C4-2B (cell line): ENCODE measurements around the gene WFS1.

Source experiments
- H3K27ac ChIP-seq: fragments of 450-650 bp; 2 replicates; pipeline ENCODE4 v1.5.1; 2017
- ZFX ChIP-seq: fragments of 450-650 bp; IDR thresholded peaks from 2 replicates; pipeline ENCODE4 v1.6.1; 2017
- TF ChIP-seq, protein P1 (sequence below): fragments of 450-650 bp; conservative IDR thresholded peaks from 2 replicates; pipeline ENCODE4 v1.5.1; 2017; ENCODE audit warnings: mild to moderate bottlenecking

The WFS1 gene

GRCh38 chr4:6253961-6254360 lies 15.7 kb upstream of the WFS1 start:
- no peak for TF ChIP-seq ZFX
- TF ChIP-seq, protein P1, sequence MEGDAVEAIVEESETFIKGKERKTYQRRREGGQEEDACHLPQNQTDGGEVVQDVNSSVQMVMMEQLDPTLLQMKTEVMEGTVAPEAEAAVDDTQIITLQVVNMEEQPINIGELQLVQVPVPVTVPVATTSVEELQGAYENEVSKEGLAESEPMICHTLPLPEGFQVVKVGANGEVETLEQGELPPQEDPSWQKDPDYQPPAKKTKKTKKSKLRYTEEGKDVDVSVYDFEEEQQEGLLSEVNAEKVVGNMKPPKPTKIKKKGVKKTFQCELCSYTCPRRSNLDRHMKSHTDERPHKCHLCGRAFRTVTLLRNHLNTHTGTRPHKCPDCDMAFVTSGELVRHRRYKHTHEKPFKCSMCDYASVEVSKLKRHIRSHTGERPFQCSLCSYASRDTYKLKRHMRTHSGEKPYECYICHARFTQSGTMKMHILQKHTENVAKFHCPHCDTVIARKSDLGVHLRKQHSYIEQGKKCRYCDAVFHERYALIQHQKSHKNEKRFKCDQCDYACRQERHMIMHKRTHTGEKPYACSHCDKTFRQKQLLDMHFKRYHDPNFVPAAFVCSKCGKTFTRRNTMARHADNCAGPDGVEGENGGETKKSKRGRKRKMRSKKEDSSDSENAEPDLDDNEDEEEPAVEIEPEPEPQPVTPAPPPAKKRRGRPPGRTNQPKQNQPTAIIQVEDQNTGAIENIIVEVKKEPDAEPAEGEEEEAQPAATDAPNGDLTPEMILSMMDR = no peak
- no peak overlapping the region for H3K27ac ChIP-seq

- no peak for TF ChIP-seq ZFX
- TF ChIP-seq, protein P1 = no peak
- H3K27ac ChIP-seq = no peak overlapping the region
Observed at GRCh38 chr4:6256141-6256540, 13.5 kb upstream of the WFS1 start.

- TF ChIP-seq, protein P1 = no peak
- no peak for TF ChIP-seq ZFX
- no peak overlapping the region for H3K27ac ChIP-seq
Observed at GRCh38 chr4:6257247-6258025, 12.2 kb upstream of the WFS1 start.

DNA sequence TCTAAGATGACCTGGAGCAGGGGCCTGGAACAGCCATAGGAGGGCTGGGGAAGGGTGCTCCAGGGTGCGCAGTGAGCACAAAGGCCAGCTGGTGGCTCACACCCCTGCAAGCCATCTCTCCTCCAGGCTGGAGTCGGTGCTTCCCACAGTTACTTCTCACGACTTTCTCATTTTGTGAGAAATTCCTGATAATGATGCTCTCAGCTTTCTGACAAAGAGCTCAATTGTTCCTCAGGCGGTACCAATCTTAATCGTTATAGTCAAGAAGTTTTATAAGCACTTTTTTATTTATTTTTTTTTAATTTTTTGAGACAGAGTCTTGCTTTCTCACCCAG lies 11.7 kb upstream of the WFS1 start:
- TF ChIP-seq, protein P1 = no peak
- no peak for TF ChIP-seq ZFX
- no peak overlapping the region for H3K27ac ChIP-seq

- TF ChIP-seq, protein P1 = no peak
- no peak for TF ChIP-seq ZFX
- H3K27ac ChIP-seq = no peak overlapping the region
Observed at GRCh38 chr4:6258741-6259140, 10.9 kb upstream of the WFS1 start.

DNA sequence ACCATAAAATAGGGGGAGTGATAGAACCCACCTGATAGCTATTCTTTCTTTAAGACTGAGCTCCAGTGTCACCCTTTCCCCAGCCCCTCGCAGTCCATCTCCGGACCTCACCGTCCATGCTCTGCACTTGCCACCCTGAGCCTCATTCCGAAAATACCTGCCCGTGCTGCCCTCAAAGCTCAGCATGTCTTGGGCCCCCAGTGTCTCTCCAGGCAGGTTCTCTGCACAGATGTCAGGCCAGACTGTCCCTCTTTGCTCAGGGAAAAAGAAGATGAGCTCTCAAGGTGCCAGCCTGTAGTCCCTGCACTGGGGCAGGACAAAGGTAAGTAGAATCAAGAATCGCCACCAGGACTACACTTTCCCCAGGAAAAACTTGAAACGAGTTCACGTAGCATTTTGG lies 9.8 kb upstream of the WFS1 start:
- H3K27ac ChIP-seq = no peak overlapping the region
- TF ChIP-seq ZFX = no peak

DNA sequence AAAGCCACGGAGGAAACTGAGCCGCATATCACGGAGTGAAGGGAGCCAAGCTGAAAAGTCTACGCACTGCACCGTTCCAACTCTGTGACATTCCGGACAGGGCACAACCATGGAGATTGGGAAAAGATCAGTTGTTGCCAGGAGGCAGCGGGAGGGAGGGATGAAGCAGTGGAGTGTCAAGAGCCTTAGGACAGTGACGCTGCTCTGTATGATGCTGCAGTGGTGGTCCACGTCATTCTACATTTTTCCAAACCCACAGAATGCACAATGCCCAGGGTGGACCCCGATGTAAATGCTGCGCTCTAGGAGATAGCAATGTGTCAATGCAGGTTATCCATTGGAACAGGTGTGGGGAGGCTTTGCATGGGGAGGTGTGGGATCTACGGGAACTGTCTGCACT lies 7.5 kb upstream of the WFS1 start:
- TF ChIP-seq, protein P1 = no peak
- TF ChIP-seq ZFX = no peak
- H3K27ac ChIP-seq = no peak overlapping the region

DNA sequence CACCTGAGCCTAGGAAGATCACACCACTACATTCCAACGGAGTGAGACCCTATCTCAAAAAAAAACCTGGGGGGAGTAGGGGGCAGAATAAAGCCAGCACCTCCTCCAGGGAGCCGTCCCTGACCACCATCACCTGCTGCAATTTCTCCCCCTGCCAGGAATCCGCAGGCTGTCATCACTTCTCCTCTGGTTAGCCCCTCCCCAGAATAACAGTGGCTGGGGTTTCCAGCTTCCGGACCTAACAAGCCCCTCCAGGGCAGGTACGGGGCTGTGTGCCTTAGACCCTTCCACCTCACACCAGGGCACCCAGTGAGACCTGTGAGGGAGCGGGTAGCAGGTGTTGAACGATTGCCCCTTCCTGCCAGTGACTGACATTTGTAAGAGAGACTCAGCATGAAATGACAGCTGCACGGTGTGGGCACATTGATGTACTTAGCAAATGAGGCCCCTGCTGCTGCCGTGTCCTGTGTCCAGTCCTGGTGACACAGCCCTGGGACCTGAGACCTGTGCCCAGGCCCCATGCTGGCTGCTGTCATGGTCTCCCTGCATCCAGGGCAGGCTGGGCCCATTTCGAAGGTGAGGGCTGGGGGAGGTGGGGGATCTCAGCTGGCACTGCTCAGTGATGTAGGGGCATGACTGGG lies 6.7 kb upstream of the WFS1 start:
- TF ChIP-seq, protein P1 = no peak
- TF ChIP-seq ZFX = no peak
- no peak overlapping the region for H3K27ac ChIP-seq
